ENCODE results near the gene BICD2. TPM values are rescaled to one million over a fixed set of nuclear protein-coding genes. Genes with fewer than 3 reads are reported as not detected.

Gene BICD2
- total RNA-seq, 6 donors from 2014 or later = 33.8 to 50.1 (median 45.1) TPM

- Histone ChIP-seq H3K27me3 (no peaks in the 10 kb centered on the region), H3K27ac (no peak overlapping the region), H3K4me1 (peaks cover 6 to 42% (median 12%) of the 10 kb centered on the region in 4 donors), H3K36me3 (peaks cover 0 to 15% (median 6%) of the 10 kb centered on the region in 4 donors), H3K9me3 (no peaks in the 10 kb centered on the region), H3K4me3 (no peak overlapping the region)
- no peak for DNase-seq
- no peak for TF ChIP-seq EP300 (IDR thresholded peaks at IDR 0.05)
- no peak for TF ChIP-seq POLR2AphosphoS5 (IDR thresholded peaks at IDR 0.05)
- no peak for TF ChIP-seq CTCF (IDR thresholded peaks at IDR 0.05)
- no peak for TF ChIP-seq POLR2A (IDR thresholded peaks at IDR 0.05)
- ATAC-seq (ENCODE audit: low FRiP score in 2 of 2) = peak in 1 of 2 donors; percentile 6
- WGBS, 2 donors = 90 to 94% methylated on average over 7 to 10 of the region's 10 CpGs
Observed at GRCh38 chr9:92663951-92664350, 100.7 kb downstream of the BICD2 start.

- Histone ChIP-seq H3K27me3 (no peaks in the 10 kb centered on the region), H3K9me3 (no peaks in the 10 kb centered on the region), H3K4me1 (peaks cover 0 to 34% (median 5%) of the 10 kb centered on the region in 4 donors), H3K4me3 (no peak overlapping the region), H3K36me3 (peaks cover 0 to 17% (median 8%) of the 10 kb centered on the region in 4 donors), H3K27ac (no peak overlapping the region)
- 95 to 96% methylated on average over 3 of the region's 3 CpGs for WGBS, 2 donors
- DNase-seq (no peak), ATAC-seq (ENCODE audit: low FRiP score in 2 of 2) (no peak)
- TF ChIP-seq POLR2AphosphoS5 (IDR thresholded peaks at IDR 0.05) = no peak
- TF ChIP-seq POLR2A (IDR thresholded peaks at IDR 0.05) = no peak
Observed at GRCh38 chr9:92663126-92663525, 101.5 kb downstream of the BICD2 start.

GRCh38 chr9:92661743-92662142 lies 102.9 kb downstream of the BICD2 start:
- no peak overlapping the region for H3K27ac ChIP-seq
- H3K4me3 ChIP-seq = no peak overlapping the region
- TF ChIP-seq EP300 (IDR thresholded peaks at IDR 0.05) (no peak), CTCF (IDR thresholded peaks at IDR 0.05) (no peak)
- 92 to 96% methylated on average over 3 to 4 of the region's 4 CpGs for WGBS, 2 donors
- no peak for ATAC-seq (ENCODE audit: low FRiP score in 2 of 2)
- H3K27me3 ChIP-seq = no peaks in the 10 kb centered on the region
- peaks cover 0 to 21% (median 10%) of the 10 kb centered on the region in 4 donors for H3K36me3 ChIP-seq
- DNase-seq = no peak
- peaks cover 0 to 34% (median 4%) of the 10 kb centered on the region in 4 donors for H3K4me1 ChIP-seq
- no peaks in the 10 kb centered on the region for H3K9me3 ChIP-seq

Other genes starting within 250 kb of the BICD2 start
- gene ECM2, start 228.8 kb downstream of the BICD2 start, total RNA-seq = 10 to 100 TPM in 1 of 6 donors, 1 to 10 TPM in 5; 2.1 to 11.3 (median 8.5) TPM
- 10 to 100 TPM in 2 of 6 donors, 1 to 10 TPM in 4; 4.7 to 16.6 (median 6.5) TPM for gene IPPK, start 94.7 kb downstream of the BICD2 start, total RNA-seq
- 10 to 100 TPM in 2 of 6 donors, 1 to 10 TPM in 4; 5.4 to 15.4 (median 8.9) TPM for gene ZNF484, start 113.2 kb upstream of the BICD2 start, total RNA-seq
- 10 to 100 TPM; 14.0 to 45.1 (median 22.3) TPM for gene FGD3, start 182.7 kb upstream of the BICD2 start, total RNA-seq

All from upper lobe of left lung (tissue), 6 donors.